Esophagus muscularis mucosa (tissue), 2 donors: ENCODE results near the gene CFH.

Experiments used
- POLR2A ChIP-seq: fragments of 450-650 bp; IDR thresholded peaks from one replicate; pipeline ENCODE4 v1.6.1; 2017; ENCODE audit warnings: antibody characterized with exemption, moderate library complexity, mild to moderate bottlenecking, low read depth
- POLR2AphosphoS5 ChIP-seq, 2 donors: sonication (generic); formaldehyde crosslinking; IDR thresholded peaks; one replicate each; pipeline ENCODE4 v1.6.1; 2017; ENCODE audit warnings: antibody characterized with exemption in 2 of 2

GRCh38 chr1:196723325-196724185 lies 71.7 kb downstream of the CFH start:
- TF ChIP-seq POLR2AphosphoS5 (IDR thresholded peaks at IDR 0.05) (no peak), POLR2A (no peak)
